Endothelial cell of umbilical vein (primary cell): ENCODE results near the gene KIF3A. TPM values are rescaled to one million over a fixed set of nuclear protein-coding genes. Genes with fewer than 3 reads are reported as not detected.

Experiments used
- BruUV-seq: library from RNA; stranded (reverse); fragments of 400-500 nt; replicated peaks from 2 replicates; lab custom pipeline; 2021; lab: Mats Ljungman, UMichigan
- CTCF ChIA-PET: fragments of 300-600, 350-600 bp; sonication (Branson Sonifier 250); formaldehyde crosslinking; loops from one replicate; lab custom pipeline; 2021; ENCODE audit warnings: antibody characterized with exemption, inconsistent platforms; lab: Charles Lee
- POLR2A ChIA-PET: fragments of 300-600, 350-600 bp; sonication (Branson Sonifier 250); formaldehyde crosslinking; loops from one replicate; lab custom pipeline; 2021; ENCODE audit warnings: antibody characterized with exemption, inconsistent platforms; lab: Charles Lee
- DNase-seq: peaks from one replicate; pipeline ENCODE4 v3.0.0-alpha.2; 2011; ENCODE audit warnings: low read depth, low spot score
- FAIRE-seq: peaks from 2 replicates; lab custom pipeline; 2011; peaks lifted over from hg19 to GRCh38; lab: Jason Lieb, UNC
- H2AFZ ChIP-seq: 2 replicates; pipeline ENCODE4 v1.6.0; 2012; ENCODE audit warnings: low read depth, low read length, control low read depth, inconsistent platforms
- H3K27ac ChIP-seq: 2 replicates; pipeline ENCODE4 v1.5.1; 2011; ENCODE audit warnings: low read depth, mild to moderate bottlenecking, control low read depth, low read length, moderate library complexity; ENCODE audit not compliant: insufficient read depth
- H3K27me3 ChIP-seq, 2 experiments: 2 replicates each; pipeline versions ENCODE4 v1.6.0 to v1.6.1; 2011; ENCODE audit warnings: low read length in 2 of 2, mixed read lengths in 1 of 2; ENCODE audit not compliant: control insufficient read depth in 2 of 2, insufficient read depth in 2 of 2
- H3K36me3 ChIP-seq, 2 experiments: 2 replicates in 1 of 2; 3 replicates in 1 of 2; pipeline ENCODE4 v1.5.1; 2011; ENCODE audit warnings: low read length in 2 of 2, mild to moderate bottlenecking in 1 of 2, moderate library complexity in 1 of 2; ENCODE audit not compliant: control insufficient read depth in 2 of 2, insufficient read depth in 2 of 2; ENCODE audit errors: extremely low read depth in 1 of 2
- H3K4me1 ChIP-seq: 3 replicates; pipeline ENCODE4 v1.5.1; 2011; ENCODE audit warnings: mild to moderate bottlenecking, low read length; ENCODE audit not compliant: control insufficient read depth, insufficient read depth; ENCODE audit errors: extremely low read depth
- H3K4me2 ChIP-seq: 2 replicates; pipeline ENCODE4 v1.6.1; 2011; ENCODE audit warnings: low read length, control low read depth, mixed read lengths; ENCODE audit not compliant: insufficient read depth
- H3K4me3 ChIP-seq, 3 experiments: fragments of 200-600 bp in 1 of 3; sonication (generic), shearing (Covaris generic) in 1 of 3; replicated peaks in 1 of 3; 2 replicates each; pipeline ENCODE4 v1.5.1; 2011 to 2016; ENCODE audit warnings: control low read depth in 3 of 3, low read length in 3 of 3, mild to moderate bottlenecking in 2 of 3, inconsistent platforms in 1 of 3, low read depth in 1 of 3, moderate library complexity in 1 of 3; ENCODE audit not compliant: insufficient read depth in 1 of 3
- H3K79me2 ChIP-seq: 2 replicates; pipeline ENCODE4 v1.6.0; 2012; ENCODE audit warnings: low read length, inconsistent platforms; ENCODE audit not compliant: control insufficient read depth, insufficient read depth
- H3K9ac ChIP-seq: replicated peaks from 2 replicates; pipeline ENCODE3; 2011; ENCODE audit warnings: low read length, control low read depth; ENCODE audit not compliant: insufficient read depth; ENCODE audit errors: extremely low read depth
- H3K9me1 ChIP-seq: replicated peaks from 3 replicates; pipeline ENCODE4 v1.6.0; 2011; ENCODE audit warnings: mild to moderate bottlenecking, low read length; ENCODE audit not compliant: control insufficient read depth, insufficient read depth; ENCODE audit errors: extremely low read depth
- H3K9me3 ChIP-seq: replicated peaks from 2 replicates; pipeline ENCODE4 v1.5.1; 2012; ENCODE audit warnings: low read length, inconsistent platforms; ENCODE audit not compliant: control insufficient read depth, insufficient read depth
- H4K20me1 ChIP-seq: replicated peaks from 2 replicates; pipeline ENCODE3; 2011; ENCODE audit warnings: mild to moderate bottlenecking, low read length; ENCODE audit not compliant: control insufficient read depth, insufficient read depth; ENCODE audit errors: extremely low read depth
- CTCF ChIP-seq, 2 donors: IDR thresholded peaks; 1 replicate in 1 of 2; 2 replicates in 1 of 2; pipeline ENCODE4 v1.5.1; 2011; ENCODE audit warnings: low read length in 2 of 2, mild to moderate bottlenecking in 2 of 2, moderate library complexity in 2 of 2, control low read depth in 1 of 2, inconsistent platforms in 1 of 2, low read depth in 1 of 2; ENCODE audit not compliant: insufficient read depth in 1 of 2; ENCODE audit errors: extremely low read depth in 1 of 2
- EZH2 ChIP-seq: IDR thresholded peaks from 2 replicates; pipeline ENCODE4 v1.6.1; 2012; ENCODE audit warnings: borderline replicate concordance, low read depth, mild to moderate bottlenecking, moderate library complexity, low read length, inconsistent platforms; ENCODE audit not compliant: severe bottlenecking
- FOS ChIP-seq: IDR thresholded peaks from 2 replicates; pipeline ENCODE4 v1.6.1; 2011; ENCODE audit warnings: mild to moderate bottlenecking, low read length, moderate library complexity, borderline replicate concordance; ENCODE audit not compliant: insufficient read depth
- GATA2 ChIP-seq: IDR thresholded peaks from 2 replicates; pipeline ENCODE4 v1.7.0; 2011; ENCODE audit warnings: low read depth, mild to moderate bottlenecking, moderate library complexity, mixed read lengths, low read length; ENCODE audit not compliant: insufficient read length, insufficient read depth
- JUN ChIP-seq: IDR thresholded peaks from 2 replicates; pipeline ENCODE4 v1.6.1; 2011; ENCODE audit warnings: borderline replicate concordance, low read depth; ENCODE audit not compliant: insufficient read length, insufficient read depth
- MAX ChIP-seq: IDR thresholded peaks from 2 replicates; pipeline ENCODE4 v1.6.1; 2011; ENCODE audit not compliant: insufficient read depth, insufficient read length
- MYC ChIP-seq: IDR thresholded peaks from one replicate; pipeline ENCODE4 v1.6.1; 2011; ENCODE audit warnings: mild to moderate bottlenecking, low read depth, low read length
- POLR2A ChIP-seq: IDR thresholded peaks from 2 replicates; pipeline ENCODE4 v1.6.1; 2012; ENCODE audit warnings: low read depth, mild to moderate bottlenecking, control low read depth, low read length
- POLR2AphosphoS5 ChIP-seq: IDR thresholded peaks from 2 replicates; pipeline ENCODE4 v1.6.1; 2012; ENCODE audit warnings: low read depth, mild to moderate bottlenecking, control low read depth, low read length, moderate library complexity; ENCODE audit not compliant: insufficient read depth
- dilution Hi-C: fragments of 300-500 bp; cut with MboI; formaldehyde crosslinking; loops from one replicate; pipeline ENCODE4 v1.15.0; 2019; ENCODE audit warnings: low sequenced_read_pairs; ENCODE audit not compliant: extremely low pct_ligation_motif_present
- intact Hi-C: fragments of 100-400 bp; cut with micrococcal nuclease; formaldehyde crosslinking; loops from one replicate; pipeline ENCODE4 v1.10.0; 2022
- polyA plus RNA-seq, 4 experiments: library from polyadenylated mRNA; depleted of rRNA in 3 of 4; stranded (reverse) in 3 of 4; unstranded in 1 of 4; fragments of >200 nt; gene quantifications; 2 replicates each; pipeline versions ENCODE4 v1.2.1 to v1.2.3, GENCODE V29; 2011 to 2012; ENCODE audit warnings: missing spikeins in 1 of 4
- total RNA-seq: library from RNA; stranded (reverse); gene quantifications from 2 replicates; pipeline ENCODE4 v1.2.3, GENCODE V29; 2021

The KIF3A gene
- total and polyA plus RNA-seq, 2 donors (not counting 3 experiments of a cell fraction or from before 2014, with no cell fraction given) = 3.3 to 11.2 TPM

- no peaks in the 10 kb centered on the region for H3K79me2 ChIP-seq
- no peaks in the 10 kb centered on the region for H4K20me1 ChIP-seq
- no peak overlapping the region for H2AFZ ChIP-seq
- ChIA-PET POLR2A (no interaction called here), CTCF (interaction anchor here (0.8 to 1.6 kb wide), 4 partner anchors 8 to 173 kb away, joined by 3 to 4 read pairs (median 4); no protein-coding TSS in a partner anchor)
- no peak overlapping the region for H3K27ac ChIP-seq
- no peak overlapping the region for H3K4me3 ChIP-seq
- H3K9me1 ChIP-seq = no peaks in the 10 kb centered on the region
- H3K9me3 ChIP-seq = no peaks in the 10 kb centered on the region
- no peak for FAIRE-seq
- no peak overlapping the region for H3K4me2 ChIP-seq
- intact Hi-C loops (no loop called here), dilution Hi-C loops (no loop called here)
- no peaks in the 10 kb centered on the region for H3K4me1 ChIP-seq
- DNase-seq = no peak
- no TSS peak for BruUV-seq
- TF ChIP-seq MAX (no peak), JUN (no peak), EZH2 (no peak), FOS (no peak), POLR2AphosphoS5 (no peak), MYC (no peak), GATA2 (no peak), CTCF (IDR thresholded peaks at IDR 0.05; ENCODE audit: extremely low read depth in 1 of 2, insufficient read depth in 1 of 2, low read depth in 1 of 2, low read length in 2 of 2) (no peak), POLR2A (no peak)
- peaks cover 0 to 2% of the 10 kb centered on the region in 2 experiments for H3K27me3 ChIP-seq
- H3K36me3 ChIP-seq = peaks cover 0 to 3% of the 10 kb centered on the region in 2 experiments
- no peak overlapping the region for H3K9ac ChIP-seq
These were observed 90.6 kb downstream of the KIF3A start for GRCh38 chr5:132646583-132647266.
